Measurements from ENCODE around the gene AXIN2.

AXIN2 gene

DNA sequence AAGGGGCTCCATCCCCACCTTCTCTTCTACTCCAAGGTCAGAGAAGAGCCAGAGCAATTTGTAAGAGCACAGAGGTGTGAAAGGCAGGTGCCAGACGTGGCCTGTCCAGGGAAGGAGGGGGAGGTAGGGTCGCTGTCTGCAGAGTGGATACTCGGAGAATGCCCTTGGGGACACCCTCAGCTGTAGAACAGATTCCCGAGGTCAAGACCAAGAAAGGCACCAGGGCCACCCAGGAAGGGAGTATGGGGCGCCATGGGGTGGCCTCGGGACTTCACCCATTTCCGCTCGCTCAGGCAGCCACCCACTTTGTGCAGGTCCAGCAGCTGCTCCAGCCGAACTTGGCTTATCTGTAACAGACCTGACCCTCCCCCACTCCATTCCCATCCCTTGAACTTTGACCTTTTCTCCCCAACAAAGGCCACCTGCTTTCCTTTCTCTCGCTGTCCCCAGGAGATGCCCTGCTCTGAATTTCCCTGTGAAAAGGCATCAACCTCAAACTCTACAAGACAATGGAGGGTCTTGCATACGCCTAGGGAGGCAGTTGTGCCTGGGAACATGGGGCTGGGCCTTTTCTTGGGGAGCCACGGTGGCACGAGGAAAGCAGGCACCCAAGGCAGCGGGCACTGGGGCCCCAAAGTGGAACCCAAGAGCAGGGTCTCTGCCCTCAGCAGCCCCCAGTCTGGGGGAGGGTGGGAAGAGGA lies 11.3 kb upstream of the AXIN2 start:
- H4K20me1 ChIP-seq (ENCODE audit: insufficient read depth), result no peaks in the 10 kb centered on the region
- TF ChIP-seq, protein P1, sequence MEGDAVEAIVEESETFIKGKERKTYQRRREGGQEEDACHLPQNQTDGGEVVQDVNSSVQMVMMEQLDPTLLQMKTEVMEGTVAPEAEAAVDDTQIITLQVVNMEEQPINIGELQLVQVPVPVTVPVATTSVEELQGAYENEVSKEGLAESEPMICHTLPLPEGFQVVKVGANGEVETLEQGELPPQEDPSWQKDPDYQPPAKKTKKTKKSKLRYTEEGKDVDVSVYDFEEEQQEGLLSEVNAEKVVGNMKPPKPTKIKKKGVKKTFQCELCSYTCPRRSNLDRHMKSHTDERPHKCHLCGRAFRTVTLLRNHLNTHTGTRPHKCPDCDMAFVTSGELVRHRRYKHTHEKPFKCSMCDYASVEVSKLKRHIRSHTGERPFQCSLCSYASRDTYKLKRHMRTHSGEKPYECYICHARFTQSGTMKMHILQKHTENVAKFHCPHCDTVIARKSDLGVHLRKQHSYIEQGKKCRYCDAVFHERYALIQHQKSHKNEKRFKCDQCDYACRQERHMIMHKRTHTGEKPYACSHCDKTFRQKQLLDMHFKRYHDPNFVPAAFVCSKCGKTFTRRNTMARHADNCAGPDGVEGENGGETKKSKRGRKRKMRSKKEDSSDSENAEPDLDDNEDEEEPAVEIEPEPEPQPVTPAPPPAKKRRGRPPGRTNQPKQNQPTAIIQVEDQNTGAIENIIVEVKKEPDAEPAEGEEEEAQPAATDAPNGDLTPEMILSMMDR (conservative IDR thresholded peaks at IDR 0.05; ENCODE audit: low read depth, low read length), result no peak
- no peak overlapping the region for H2AFZ ChIP-seq (ENCODE audit: low read depth)
- no peak overlapping the region for H3K27ac ChIP-seq
- no peak overlapping the region for H3K4me3 ChIP-seq (IDR thresholded peaks at IDR 0.05; ENCODE audit: insufficient read depth, low read depth, low read length)
- no peaks in the 10 kb centered on the region for H3K36me3 ChIP-seq (ENCODE audit: insufficient read depth)
- H3K9ac ChIP-seq, result no peak overlapping the region
- no peaks in the 10 kb centered on the region for H3K27me3 ChIP-seq (ENCODE audit: insufficient read depth, low read depth)
- H3K4me1 ChIP-seq (ENCODE audit: low read depth, poor library complexity, severe bottlenecking), result no peaks in the 10 kb centered on the region
- no peak overlapping the region for H3K4me2 ChIP-seq
- no peaks in the 10 kb centered on the region for H3K79me2 ChIP-seq (ENCODE audit: insufficient read depth, low read depth)

DNA sequence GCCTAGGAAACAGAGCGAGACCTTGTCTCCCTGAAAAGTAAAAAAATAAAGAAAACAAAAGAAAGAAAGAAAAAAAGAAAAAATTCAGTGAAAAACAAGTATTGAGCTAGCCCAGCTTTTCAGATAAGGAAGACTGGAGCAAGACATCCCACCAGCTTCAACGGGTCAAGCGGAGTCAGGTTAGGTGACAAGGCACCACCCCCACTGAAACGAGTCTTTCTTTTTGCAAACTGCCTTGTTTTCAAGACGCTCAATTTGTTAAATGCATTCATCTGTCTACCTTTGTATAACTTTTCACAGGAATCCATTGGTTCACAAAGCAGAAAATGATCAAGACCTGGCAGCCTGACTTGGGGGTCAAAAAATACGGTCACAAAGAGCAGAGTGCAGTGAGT lies 10.7 kb upstream of the AXIN2 start:
- Histone ChIP-seq H3K4me1 (ENCODE audit: low read depth, poor library complexity, severe bottlenecking) (no peaks in the 10 kb centered on the region), H3K4me2 (no peak overlapping the region), H4K20me1 (ENCODE audit: insufficient read depth) (no peaks in the 10 kb centered on the region), H3K4me3 (IDR thresholded peaks at IDR 0.05; ENCODE audit: insufficient read depth, low read depth, low read length) (no peak overlapping the region), H3K36me3 (ENCODE audit: insufficient read depth) (no peaks in the 10 kb centered on the region), H3K27ac (no peak overlapping the region), H3K27me3 (ENCODE audit: insufficient read depth, low read depth) (no peaks in the 10 kb centered on the region), H3K9ac (no peak overlapping the region), H3K79me2 (ENCODE audit: insufficient read depth, low read depth) (no peaks in the 10 kb centered on the region), H2AFZ (ENCODE audit: low read depth) (no peak overlapping the region)
- TF ChIP-seq, protein P1 (conservative IDR thresholded peaks at IDR 0.05; ENCODE audit: low read depth, low read length), result no peak

DNA sequence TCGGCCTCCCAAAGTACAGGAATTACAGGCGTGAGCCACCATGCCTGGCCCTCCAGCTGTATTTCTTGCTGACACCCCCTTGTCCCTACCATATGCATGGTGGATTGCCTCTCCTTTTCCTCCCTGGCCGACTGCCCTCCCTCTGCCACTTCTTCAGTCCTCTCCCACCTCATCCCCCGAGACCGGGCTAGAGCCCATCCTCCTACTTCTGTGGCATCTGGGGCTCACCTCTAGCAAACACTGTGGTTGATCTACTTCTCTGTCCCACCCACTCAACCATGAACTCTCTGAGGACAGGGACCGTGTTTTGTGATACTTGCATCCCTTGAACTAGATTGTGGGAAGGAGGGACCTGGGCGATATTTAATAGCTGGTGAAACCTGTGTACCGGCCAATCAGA lies 7.5 kb upstream of the AXIN2 start:
- H3K27me3 ChIP-seq (ENCODE audit: insufficient read depth, low read depth), result no peaks in the 10 kb centered on the region; the same call in 1 of the 2 replicates
- no peak overlapping the region for H3K4me2 ChIP-seq
- no peaks in the 10 kb centered on the region for H3K4me1 ChIP-seq (ENCODE audit: low read depth, poor library complexity, severe bottlenecking)
- TF ChIP-seq, protein P1 (conservative IDR thresholded peaks at IDR 0.05; ENCODE audit: low read depth, low read length), result no peak
- H3K27ac ChIP-seq, result no peak overlapping the region
- no peak overlapping the region for H2AFZ ChIP-seq (ENCODE audit: low read depth)
- no peak overlapping the region for H3K9ac ChIP-seq
- H3K36me3 ChIP-seq (ENCODE audit: insufficient read depth), result no peaks in the 10 kb centered on the region
- H3K79me2 ChIP-seq (ENCODE audit: insufficient read depth, low read depth), result no peaks in the 10 kb centered on the region
- H3K4me3 ChIP-seq (IDR thresholded peaks at IDR 0.05; ENCODE audit: insufficient read depth, low read depth, low read length), result no peak overlapping the region
- H4K20me1 ChIP-seq (ENCODE audit: insufficient read depth), result no peaks in the 10 kb centered on the region

DNA sequence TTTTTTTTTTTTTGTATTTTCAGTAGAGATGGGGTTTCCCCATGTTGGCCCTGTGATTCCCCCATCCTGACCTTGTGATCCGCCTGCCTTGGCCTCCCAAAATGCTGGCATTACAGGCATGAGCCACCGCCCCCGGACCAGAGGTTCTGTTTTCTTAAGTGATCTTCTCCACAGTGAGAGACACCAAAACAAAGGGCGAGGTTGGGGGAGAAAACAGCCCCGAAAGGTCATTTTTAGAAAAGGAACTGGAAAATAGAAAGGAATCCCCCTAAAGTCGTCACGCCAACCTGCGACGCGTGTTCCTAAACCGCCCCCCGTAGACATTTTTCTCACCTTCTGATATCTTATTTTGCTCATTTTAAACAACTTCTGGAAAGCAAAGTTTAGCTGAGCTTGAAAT lies 6.1 kb upstream of the AXIN2 start:
- no peaks in the 10 kb centered on the region for H3K79me2 ChIP-seq (ENCODE audit: insufficient read depth, low read depth)
- H3K4me2 ChIP-seq, result no peak overlapping the region
- no peaks in the 10 kb centered on the region for H4K20me1 ChIP-seq (ENCODE audit: insufficient read depth)
- no peaks in the 10 kb centered on the region; the same call in 1 of the 2 replicates for H3K27me3 ChIP-seq (ENCODE audit: insufficient read depth, low read depth)
- no peak overlapping the region for H3K9ac ChIP-seq
- H3K27ac ChIP-seq, result no peak overlapping the region
- no peak overlapping the region for H2AFZ ChIP-seq (ENCODE audit: low read depth)
- no peaks in the 10 kb centered on the region for H3K4me1 ChIP-seq (ENCODE audit: low read depth, poor library complexity, severe bottlenecking)
- no peaks in the 10 kb centered on the region for H3K36me3 ChIP-seq (ENCODE audit: insufficient read depth)
- H3K4me3 ChIP-seq (IDR thresholded peaks at IDR 0.05; ENCODE audit: insufficient read depth, low read depth, low read length), result no peak overlapping the region
- TF ChIP-seq, protein P1 (conservative IDR thresholded peaks at IDR 0.05; ENCODE audit: low read depth, low read length), result no peak
